Glomerular visceral epithelial cell (primary cell): ENCODE results near the gene S100A7A.
"Not testable (repeated sequence)": the region's sequence is repeated elsewhere in the genome, so short reads cannot be mapped to it uniquely, and the experiment has no call there.

ENCODE experiments used
- DNase-seq: peaks from one replicate; pipeline ENCODE4 v3.0.0-alpha.2; 2016; ENCODE audit errors: extremely low spot score

S100A7A gene

GRCh38 chr1:153422450-153423068 is 6.2 kb downstream of the S100A7A start:
- DNase-seq = peak; percentile 64

- DNase-seq = no peak
Measured at GRCh38 chr1:153426809-153427208, 10.5 kb downstream of the S100A7A start.

GRCh38 chr1:153428073-153428638 is 11.8 kb downstream of the S100A7A start:
- no peak for DNase-seq

GRCh38 chr1:153428791-153429190 is 12.5 kb downstream of the S100A7A start:
- DNase-seq = no peak

- no peak for DNase-seq
Measured at GRCh38 chr1:153429266-153430165, 13.2 kb downstream of the S100A7A start.

- DNase-seq = no peak
Measured at GRCh38 chr1:153430166-153430553, 13.8 kb downstream of the S100A7A start.

GRCh38 chr1:153430561-153430960 is 14.2 kb downstream of the S100A7A start:
- DNase-seq = no peak

- DNase-seq = no peak
Measured at GRCh38 chr1:153431002-153431401, 14.7 kb downstream of the S100A7A start.

- no peak for DNase-seq
Measured at GRCh38 chr1:153431427-153431826, 15.1 kb downstream of the S100A7A start.

GRCh38 chr1:153431928-153432327 is 15.6 kb downstream of the S100A7A start:
- DNase-seq = no peak

- no peak for DNase-seq
Measured at GRCh38 chr1:153432874-153433681, 16.8 kb downstream of the S100A7A start.

GRCh38 chr1:153434746-153435455 is 18.6 kb downstream of the S100A7A start:
- no peak for DNase-seq

GRCh38 chr1:153437236-153437635 is 20.9 kb downstream of the S100A7A start:
- DNase-seq = no peak

GRCh38 chr1:153438599-153438998 is 22.3 kb downstream of the S100A7A start:
- no peak for DNase-seq

GRCh38 chr1:153439273-153439672 is 23.0 kb downstream of the S100A7A start:
- DNase-seq = no peak

GRCh38 chr1:153441238-153441755 is 25.0 kb downstream of the S100A7A start:
- DNase-seq = no peak

GRCh38 chr1:153443486-153443885 is 27.2 kb downstream of the S100A7A start:
- no peak for DNase-seq

GRCh38 chr1:153444078-153444477 is 27.8 kb downstream of the S100A7A start:
- DNase-seq = no peak

GRCh38 chr1:153447498-153448170 is 31.3 kb downstream of the S100A7A start:
- DNase-seq = peak; percentile 21

GRCh38 chr1:153448851-153449250 is 32.5 kb downstream of the S100A7A start:
- not testable (repeated sequence) for DNase-seq

GRCh38 chr1:153456396-153456795 is 40.1 kb downstream of the S100A7A start:
- no peak for DNase-seq
